Stimulated activated CD8-positive, alpha-beta memory T cell treated with anti-CD3 and anti-CD28 coated beads, Interleukin-7, amount 100 ng/mL, for 48 hours (primary cell): ENCODE measurements around the gene BRINP3.

Experiments
- DNase-seq, 2 donors: peaks; one replicate each; pipeline ENCODE4 v3.0.0-alpha.2; 2020; ENCODE audit warnings: low read depth in 1 of 2; ENCODE audit errors: extremely low read depth in 1 of 2

The BRINP3 gene

DNA sequence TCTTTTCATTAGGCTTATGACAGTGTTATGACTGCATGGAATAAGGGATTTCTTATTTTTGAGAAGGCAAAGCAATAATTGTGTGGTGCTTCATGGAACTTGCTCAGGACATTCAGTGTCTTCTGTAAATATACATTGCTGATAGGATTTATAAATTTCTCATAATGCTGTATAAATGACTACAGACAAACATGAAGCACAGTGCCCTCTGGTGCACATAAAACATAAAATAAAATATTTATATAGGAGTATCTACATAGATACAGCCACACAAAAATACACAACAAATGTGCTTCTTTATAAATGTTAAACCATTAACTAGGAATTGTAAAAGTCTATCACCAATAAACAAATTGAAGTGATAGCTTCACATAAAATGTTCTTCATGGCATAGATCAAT, 24.1 kb downstream of the BRINP3 start:
- no peak for DNase-seq

DNA sequence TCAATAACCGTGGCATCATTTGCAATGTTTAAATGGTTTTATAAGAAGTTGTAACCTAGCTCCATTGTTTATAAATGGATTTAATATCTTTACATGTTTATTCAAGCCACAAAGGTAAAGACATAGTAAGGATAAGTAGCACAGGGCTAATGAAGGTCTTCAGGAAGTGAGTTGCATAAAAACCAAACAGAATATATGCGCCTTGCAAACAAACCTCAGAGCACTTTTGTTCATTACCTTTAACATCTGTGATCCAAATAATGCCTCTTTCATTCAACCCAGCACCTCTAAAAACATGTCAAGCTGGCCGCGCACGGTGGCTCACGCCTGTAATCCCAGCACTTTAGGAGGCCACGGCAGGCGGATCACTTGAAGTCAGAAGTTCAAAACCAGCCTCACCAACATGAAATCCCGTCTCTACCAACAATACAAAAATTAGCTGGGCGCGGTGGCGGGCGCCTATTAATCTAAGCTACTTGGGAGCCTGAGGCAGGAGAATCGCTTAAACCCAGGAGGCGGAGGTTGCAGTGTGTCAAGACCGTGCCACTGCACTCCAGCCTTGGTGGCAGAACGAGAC, 25.3 kb downstream of the BRINP3 start:
- no peak for DNase-seq

DNA sequence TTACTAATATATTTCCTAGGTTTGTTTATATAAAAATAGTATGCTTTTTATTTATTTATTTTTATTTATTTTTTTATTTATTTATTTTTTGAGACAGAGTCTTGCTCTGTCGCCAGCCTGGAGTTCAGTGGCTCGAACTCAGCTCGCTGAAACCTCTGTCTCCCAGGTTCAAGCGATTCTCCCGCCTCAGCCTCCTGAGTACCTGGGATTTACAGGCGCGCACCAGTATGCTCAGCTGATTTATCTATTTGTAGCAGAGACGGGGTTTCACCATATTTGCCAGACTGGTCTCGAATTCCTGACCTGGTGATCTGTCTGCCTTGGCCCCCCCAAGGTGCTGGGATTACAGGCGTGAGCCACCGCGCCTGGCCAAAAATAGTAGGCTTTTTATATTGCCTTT, 33.2 kb downstream of the BRINP3 start:
- DNase-seq, result no peak

DNA sequence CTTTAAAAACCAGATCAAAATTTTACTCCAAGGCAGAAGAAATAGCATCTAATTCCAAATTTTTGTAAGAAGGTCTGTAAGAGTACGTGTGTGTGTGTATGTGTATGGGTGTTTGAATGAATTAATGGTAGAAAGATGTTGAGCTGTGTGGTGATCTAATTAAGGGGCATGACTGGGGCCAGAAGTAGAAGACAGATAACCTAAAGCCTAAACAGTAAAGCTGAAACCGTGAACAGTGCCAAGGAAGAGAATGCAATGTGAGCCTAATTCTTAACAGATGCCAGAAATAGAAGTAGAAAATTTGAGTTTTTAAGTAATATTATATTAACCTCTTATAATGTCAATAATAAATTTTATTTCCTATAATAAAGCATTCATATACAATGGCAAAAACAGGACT, 38.2 kb downstream of the BRINP3 start:
- no peak for DNase-seq

DNA sequence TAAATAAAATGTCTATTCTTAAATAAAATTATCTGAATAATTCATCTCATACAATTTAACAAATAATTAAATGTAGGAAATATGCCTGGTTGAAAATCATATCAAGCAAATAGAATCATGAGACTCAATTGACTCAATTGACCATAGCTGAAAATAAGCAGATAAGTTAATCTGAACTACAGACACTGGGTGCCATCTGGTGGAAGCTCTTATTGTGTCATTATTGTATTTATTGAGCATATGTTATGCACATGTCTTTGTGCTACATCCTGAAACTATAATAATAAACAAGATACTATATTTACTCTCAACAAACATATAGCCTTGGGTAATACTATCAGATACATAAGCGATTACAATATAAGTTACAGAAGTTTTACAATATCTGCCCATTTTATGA, 41.0 kb downstream of the BRINP3 start:
- DNase-seq, result no peak

DNA sequence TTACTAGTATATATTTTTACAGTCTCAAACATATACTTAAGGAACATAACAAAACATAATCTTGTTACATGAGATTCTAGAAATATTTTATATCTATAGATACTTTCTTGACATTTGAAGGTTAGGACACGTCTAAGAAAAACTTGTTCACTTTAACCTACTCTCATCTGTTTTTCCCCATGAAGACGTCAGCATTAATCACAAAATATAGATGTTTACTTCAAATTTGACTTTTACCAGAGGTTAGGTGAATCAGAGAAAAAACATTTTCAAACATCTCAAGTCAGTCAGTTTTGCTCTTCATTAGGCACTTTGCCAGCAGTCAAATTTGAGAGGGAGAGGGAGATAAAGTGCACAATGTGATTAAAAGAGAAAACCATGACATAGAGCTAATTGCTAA, 47.7 kb downstream of the BRINP3 start:
- no peak for DNase-seq

DNA sequence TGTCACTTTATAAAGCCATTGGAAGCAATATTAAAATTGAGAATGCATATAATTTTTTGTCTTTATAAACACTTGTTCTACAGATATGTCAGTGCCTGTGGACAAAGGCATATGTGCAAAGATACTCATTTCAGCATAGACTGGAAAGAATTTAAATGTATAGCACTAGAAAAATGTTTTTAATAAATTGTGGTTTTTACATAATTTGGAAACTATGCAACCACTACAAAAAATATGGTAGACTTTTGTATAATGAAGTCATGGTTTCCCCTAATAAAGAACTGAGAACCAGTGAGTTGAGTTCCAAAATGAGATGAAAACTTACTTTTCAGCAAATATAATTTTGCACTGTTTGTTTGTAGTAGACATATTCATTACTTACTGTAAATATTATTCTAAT, 48.5 kb downstream of the BRINP3 start:
- DNase-seq, result no peak

DNA sequence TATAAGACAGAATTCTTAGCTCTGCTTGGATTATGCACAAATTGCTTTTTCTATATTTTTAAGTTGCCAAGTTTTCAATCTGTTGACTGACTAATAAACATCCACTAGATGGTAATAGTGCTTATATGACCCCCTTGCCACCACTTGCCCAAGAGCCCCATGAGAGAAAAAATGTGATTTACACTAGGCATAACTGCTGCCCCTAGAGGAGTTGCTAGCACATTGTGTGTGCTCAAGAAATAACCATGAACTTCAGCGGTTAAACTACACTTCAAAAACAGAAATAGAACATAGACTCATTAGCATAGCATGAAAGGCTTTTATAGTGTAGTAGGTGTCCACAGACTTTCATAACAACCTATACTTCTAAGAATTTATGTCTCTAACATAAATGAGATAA, 61.4 kb downstream of the BRINP3 start:
- no peak for DNase-seq

DNA sequence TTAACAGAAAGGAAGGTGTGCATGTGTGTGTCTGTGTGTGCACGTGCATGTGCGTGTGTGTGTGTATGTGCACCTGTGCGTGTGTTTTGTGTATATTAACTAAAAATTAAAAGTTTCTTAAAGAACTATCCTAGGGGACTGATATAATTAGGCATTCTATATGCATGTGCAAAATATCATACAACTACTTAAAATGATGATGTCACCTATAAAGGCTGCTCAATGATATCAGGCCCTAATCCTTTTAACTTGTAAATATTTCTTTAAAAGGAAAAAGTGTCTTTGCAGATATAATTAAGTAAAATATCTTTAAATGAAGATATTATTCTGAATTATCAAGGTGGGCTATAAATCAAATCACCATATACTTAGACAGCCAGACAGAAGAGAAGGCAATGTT, 64.5 kb downstream of the BRINP3 start:
- no peak for DNase-seq

DNA sequence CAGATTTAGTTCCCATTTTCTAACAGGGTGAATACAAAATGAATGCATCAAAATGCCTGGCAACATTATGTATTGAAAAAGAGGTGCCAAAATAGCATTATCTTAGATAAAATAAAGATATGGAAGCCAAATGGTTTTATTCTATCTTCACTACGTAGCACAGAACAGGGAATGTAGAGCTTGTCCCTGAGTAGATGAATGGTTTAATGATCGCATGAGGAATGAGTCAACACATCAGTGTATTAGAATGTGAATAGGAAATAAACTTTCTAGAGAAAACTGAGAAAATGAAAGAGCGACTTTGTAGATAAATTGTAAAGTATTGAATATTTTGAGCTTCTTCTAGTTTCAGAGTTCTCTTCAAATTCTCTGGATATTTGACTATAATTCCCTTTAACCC, 74.3 kb downstream of the BRINP3 start:
- no peak for DNase-seq

DNA sequence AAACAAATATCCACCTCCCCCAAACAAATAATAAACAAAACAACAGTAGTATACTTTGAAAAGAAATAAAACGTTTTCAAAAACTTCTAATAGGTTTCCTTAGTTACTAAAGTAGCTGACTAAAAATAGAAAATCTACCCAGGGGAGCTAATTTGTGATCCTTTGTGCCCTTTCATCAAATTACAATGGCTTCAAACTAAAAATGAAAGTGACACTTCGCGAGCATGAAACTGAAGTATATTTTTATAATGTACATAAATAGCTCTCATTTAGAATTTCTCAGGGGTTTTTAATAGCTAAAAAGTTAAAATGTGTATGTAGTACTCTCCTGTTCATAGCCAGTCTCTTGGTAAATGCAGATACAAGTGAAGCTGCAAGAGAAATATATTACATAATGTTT, 78.4 kb downstream of the BRINP3 start:
- DNase-seq, result no peak

DNA sequence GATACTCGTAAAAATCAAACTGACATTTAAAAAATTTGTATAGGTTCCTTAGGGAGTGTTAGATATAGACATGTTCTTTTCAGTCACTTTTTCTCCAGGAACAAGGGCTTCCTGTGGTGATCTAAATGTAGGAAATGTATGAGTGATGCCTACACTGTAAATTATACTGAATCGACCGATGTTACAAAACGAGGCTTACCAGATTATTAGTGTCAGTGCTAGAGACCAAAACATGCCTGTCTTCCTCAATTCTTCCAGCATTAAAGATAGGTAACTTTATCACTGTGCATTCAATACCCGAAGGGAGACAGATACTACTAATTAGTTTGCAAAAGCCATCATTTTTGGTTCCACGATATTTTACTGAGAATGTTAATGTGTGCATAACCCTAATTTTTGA, 86.1 kb downstream of the BRINP3 start:
- no peak for DNase-seq

DNA sequence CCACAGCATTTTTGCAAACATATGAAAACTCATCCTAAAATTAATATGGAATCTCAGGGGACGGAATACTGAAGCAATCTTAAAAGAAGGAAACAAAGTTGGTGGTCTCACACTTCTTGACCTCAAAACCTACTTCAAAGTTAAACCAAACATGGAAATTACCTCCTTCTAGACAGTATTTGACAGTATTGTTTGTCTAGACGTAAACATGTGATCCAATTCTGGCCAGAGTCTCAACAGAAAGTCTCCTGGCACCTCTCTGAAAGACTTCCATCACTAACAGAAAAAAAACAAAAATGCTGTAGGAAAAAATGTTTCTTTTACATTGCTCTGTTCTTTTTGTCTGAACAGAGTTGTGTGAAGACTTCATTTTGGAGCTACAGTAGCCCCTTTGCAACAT, 99.7 kb downstream of the BRINP3 start:
- DNase-seq, result no peak

DNA sequence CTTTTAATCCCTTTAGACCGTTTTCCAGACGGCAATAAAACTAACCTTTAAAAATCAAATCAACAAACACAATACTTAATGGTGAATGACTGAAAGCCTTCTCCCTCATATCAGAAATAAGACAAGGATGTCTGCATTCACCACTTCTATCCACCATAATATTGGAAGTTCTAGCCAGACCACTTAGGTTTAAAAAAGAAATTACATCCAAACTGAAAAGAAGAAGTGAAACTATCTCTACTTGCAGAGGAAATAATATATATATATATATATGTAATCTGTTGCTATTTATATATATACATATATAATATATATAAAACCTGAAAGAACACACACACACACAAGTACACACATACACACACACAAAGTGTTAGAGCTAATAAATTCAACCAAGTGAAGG, 100.4 kb downstream of the BRINP3 start:
- DNase-seq, result no peak

DNA sequence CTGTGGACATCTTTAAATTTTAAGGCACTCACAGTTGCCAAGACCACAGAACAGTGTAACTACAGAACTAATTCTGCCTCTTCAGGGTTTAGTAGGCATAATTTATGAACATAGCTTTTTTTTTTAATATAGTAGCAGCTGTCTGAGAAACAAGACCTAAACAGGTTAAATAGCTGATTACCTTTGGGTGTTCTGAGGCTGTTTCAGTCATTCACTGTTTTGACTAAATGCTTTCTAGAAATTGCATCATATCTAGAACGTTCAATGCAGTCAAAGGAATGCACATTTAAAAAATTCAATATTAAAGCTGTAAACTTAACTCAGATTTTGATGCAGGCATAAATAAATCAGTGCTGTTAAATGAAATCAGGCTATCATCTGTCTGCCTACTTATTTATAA, 101.6 kb downstream of the BRINP3 start:
- DNase-seq, result no peak

DNA sequence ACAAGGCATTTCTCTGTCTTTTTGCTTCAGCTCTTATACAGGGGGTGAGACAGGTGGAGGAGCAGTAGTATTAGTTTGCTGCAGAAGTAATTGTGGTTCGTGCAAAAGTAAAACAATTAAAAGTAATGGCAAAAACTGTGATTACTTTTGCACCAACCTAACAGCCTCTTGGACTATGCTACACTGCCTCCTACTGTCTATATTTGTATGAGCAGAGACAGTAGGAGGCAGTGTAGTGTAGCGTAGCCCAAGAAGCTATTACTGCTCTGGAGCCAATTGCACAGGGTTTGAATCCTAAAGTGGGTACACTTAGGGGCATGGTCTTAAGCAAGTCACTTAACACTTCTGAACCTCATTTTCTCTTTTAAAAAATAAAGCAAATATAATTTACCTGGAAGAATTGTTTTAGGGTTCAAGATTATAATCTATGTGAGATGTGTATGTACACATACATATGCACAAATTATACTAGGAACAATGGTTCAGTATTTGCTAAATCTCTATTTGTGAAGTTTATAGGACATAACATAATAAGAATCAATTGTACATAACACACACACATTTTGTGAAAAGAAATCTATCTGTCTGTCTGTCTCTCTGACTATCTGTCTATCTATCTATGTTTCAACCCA, 103.8 kb downstream of the BRINP3 start:
- DNase-seq, result no peak

DNA sequence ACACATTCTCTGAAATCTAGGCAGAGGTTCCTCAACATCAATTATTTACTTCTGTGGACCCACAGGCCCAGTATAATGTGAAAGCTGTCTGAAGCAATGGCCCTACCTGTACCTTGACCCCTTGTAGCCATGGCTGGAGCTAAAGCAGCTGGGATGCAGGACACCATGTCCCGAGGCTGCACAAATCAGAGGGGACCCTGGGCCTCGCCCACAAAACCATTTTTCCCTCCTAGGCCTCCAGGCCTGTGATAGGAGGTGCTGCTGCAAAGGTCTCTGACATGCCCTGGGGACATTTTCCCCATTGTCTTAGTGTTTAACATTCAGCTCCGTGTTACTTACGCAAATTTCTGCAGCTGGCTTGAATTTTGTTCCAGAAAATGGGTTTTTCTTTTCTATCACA, 110.5 kb downstream of the BRINP3 start:
- no peak for DNase-seq

DNA sequence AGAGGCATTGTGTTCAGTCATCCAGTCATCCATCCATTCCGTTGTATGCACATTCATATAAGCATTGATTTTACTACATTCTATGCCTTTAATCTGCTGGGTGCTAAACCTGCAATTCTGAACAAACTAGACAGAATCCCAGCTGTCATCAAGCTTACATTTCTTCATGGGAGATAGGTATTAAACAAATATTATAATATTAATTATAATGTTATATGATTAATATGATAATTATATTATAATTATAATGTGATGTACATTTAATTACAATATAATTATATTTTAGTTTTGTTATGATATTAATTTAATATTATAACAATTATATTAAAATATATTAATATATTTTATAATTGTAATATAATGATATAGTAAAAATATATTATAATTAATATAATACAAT, 112.4 kb downstream of the BRINP3 start:
- no peak for DNase-seq

DNA sequence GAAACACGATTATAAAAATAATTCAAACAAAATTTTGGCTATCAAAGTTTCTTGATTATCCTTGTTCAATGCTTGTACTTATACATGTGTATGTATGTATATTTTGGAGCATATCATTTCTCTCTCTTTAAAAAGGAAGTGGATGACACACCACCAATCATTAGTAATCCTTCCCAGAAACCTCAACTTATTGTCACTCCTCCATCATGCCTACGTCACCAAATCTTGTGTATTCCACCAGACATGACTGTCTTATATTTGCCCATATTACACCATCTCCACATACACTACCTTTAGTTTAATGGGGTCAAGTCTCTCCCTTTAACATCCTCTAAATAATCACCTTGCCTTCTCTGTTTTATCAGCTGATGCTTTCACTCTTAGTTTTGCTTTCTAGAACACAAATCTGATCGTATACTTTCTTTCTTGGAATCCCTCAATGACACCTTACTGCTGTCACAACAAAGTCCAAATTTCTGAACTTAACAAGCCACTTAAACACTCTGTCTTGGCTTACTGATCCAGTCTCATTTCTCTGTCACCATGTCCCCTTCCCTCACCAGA, 124.0 kb downstream of the BRINP3 start:
- DNase-seq, result no peak

DNA sequence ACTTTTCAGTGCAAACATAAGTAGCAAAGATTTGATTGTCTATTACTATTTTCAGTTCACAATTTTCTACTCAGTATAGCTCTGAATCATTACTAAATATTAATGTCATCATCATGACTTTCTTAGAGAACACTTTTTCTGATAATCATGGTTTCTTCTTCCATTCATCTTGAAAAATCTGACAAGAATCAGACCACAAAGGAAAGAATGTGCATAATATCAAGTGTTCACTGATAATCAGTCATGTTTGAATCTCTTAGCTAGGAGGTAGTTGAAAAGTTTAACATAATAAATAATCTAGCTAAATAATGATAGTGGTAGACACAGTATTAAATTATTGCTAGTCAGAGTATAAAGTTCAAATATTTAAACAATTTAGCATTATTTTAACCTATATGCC, 133.2 kb downstream of the BRINP3 start:
- no peak for DNase-seq

DNA sequence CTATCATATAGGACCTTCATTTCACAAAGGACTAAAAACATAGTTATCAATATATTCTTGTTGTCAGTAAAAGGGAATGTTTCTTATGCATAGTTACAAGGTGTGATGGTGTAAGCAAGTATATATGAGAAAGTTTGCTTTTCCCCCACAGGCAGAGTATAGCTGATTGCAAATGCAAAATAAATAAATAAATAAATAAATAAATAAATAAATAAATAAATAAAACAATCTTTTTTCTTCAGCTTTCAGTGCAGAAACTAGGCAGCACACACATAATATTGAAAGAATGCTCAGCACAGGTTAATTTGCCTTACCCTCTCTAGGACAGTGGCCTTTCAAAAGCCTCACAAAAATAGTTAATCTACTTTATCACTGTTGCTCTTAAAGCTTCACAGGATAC, 138.8 kb downstream of the BRINP3 start:
- no peak for DNase-seq

DNA sequence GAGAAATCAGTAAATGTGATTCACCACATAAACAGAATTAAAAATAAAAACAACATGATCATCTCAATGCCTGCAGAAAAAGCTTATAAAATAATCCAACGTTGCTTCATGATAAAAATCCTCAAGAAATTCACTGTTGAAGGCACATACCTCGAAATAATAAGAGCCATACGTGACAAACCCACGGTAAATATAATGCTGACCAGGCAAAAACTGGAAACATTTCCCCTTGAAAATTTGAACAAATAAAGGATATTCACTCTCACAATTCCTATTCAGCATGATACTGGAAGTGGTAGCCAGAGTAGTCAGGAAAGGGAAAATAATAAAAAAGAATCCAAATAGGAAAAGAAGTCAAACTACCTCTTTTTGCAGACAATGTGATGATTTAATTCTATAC, 148.8 kb downstream of the BRINP3 start:
- DNase-seq, result no peak

DNA sequence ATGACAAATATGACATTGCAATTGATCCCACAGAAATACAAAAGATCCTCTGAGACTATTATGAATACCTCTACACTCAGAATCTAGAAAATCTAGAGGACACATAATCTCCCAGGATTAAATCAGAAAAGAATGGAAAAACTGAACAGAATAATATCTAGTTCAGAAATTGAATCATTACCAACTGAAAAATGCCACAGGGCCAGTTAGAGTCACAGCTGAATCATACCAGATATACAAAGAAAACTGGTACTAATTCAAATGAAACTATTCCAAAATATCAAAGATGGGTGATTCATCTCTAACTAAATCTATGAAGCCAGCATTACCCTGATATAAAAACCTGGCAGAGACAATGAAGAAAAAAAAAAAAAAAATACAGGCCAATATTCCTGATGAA, 149.3 kb downstream of the BRINP3 start:
- no peak for DNase-seq
